Heart left ventricle (tissue), 13 donors: ENCODE results near the gene CC2D2A.

ENCODE experiments used
- POLR2A ChIP-seq, 2 donors: fragments of 450-650 bp; IDR thresholded peaks; one replicate each; pipeline ENCODE4 v1.6.1; 2017; ENCODE audit warnings: antibody characterized with exemption in 2 of 2, mild to moderate bottlenecking in 2 of 2, moderate library complexity in 2 of 2
- TF ChIP-seq, protein P1 (sequence below), 12 donors: fragments of 200-600 bp; sonication (generic) in 4 of 12; IDR thresholded peaks; one replicate each; pipeline versions ENCODE4 v1.5.0 to v1.8.0; 2018 to 2022; ENCODE audit warnings: antibody characterized with exemption in 12 of 12, mild to moderate bottlenecking in 5 of 12
- donor health status: ischemic (EF 13 %, LVEDD 7.1; RV severe dilation, severe dysfunction).
- donor health status: DM: no; HTN: yes; CAD: no.
- donor health status: DM: no; HTN: no; CAD: no.
- donor health status: ischemic (EF 25% LVEDD 6.9; RV normal size, moderate dysfunction).
- donor health status: ischemic (EF 25% LVEDD 5.7; RV mildly dilated, moderate dysfunction).
- donor health status: ischemic (EF 35%, LVEDD 5.7; RV mildly dilated, moderate dysfunction).
- donor health status: nonischemic (EF 11% LVEDD 7.7; RV severe dilation, severe dysfunction).
- donor health status: DM: yes; HTN: yes; CAD: no.
- donor health status: PGD.
- donor health status: ischemic (EF 29% LVEDD 5.4; RV normal size, mild dysfunction).
- donor health status: nonischemic (EF 23%, LVEDD 6.1; RV moderate dilation, normal function).

DNA sequence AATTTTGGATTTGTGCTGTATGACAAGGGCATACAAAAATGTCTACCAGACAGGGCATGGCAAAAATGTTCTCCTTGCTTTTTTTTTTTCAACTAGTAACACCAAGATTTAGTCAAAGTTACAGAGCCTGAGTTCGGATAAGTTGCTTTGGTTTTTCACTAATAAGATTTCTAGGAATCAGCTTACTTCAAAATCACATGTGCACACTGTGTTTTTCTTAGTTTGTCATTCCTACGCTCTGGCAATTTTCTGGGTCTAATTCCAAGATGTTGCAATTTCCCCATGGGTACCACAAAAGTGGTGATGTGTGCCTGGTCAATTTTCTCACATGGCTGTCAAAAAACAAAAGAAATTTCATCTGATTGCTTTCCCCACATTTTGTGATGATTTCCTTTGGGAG is 35.6 kb upstream of the CC2D2A start:
- TF ChIP-seq, protein P1, sequence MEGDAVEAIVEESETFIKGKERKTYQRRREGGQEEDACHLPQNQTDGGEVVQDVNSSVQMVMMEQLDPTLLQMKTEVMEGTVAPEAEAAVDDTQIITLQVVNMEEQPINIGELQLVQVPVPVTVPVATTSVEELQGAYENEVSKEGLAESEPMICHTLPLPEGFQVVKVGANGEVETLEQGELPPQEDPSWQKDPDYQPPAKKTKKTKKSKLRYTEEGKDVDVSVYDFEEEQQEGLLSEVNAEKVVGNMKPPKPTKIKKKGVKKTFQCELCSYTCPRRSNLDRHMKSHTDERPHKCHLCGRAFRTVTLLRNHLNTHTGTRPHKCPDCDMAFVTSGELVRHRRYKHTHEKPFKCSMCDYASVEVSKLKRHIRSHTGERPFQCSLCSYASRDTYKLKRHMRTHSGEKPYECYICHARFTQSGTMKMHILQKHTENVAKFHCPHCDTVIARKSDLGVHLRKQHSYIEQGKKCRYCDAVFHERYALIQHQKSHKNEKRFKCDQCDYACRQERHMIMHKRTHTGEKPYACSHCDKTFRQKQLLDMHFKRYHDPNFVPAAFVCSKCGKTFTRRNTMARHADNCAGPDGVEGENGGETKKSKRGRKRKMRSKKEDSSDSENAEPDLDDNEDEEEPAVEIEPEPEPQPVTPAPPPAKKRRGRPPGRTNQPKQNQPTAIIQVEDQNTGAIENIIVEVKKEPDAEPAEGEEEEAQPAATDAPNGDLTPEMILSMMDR (IDR thresholded peaks at IDR 0.05): no peak
- no peak for TF ChIP-seq POLR2A (IDR thresholded peaks at IDR 0.05)
